Left renal pelvis (tissue), 4 donors: ENCODE results near the gene FBXL5. TPM values are rescaled to one million over a fixed set of nuclear protein-coding genes. Genes with fewer than 3 reads are reported as not detected.

Experiments used
- DNase-seq, 4 donors: peaks; one replicate each; pipeline ENCODE4 v3.0.0-alpha.2; 2013; ENCODE audit warnings: low read depth in 4 of 4, low spot score in 3 of 4
- polyA plus RNA-seq, 4 donors: library from polyadenylated mRNA; unstranded; fragments of 120-200 nt; gene quantifications; one replicate each; pipeline ENCODE4 v1.2.1, GENCODE V29; 2013; ENCODE audit not compliant: insufficient read length in 4 of 4

The FBXL5 gene, protein sequence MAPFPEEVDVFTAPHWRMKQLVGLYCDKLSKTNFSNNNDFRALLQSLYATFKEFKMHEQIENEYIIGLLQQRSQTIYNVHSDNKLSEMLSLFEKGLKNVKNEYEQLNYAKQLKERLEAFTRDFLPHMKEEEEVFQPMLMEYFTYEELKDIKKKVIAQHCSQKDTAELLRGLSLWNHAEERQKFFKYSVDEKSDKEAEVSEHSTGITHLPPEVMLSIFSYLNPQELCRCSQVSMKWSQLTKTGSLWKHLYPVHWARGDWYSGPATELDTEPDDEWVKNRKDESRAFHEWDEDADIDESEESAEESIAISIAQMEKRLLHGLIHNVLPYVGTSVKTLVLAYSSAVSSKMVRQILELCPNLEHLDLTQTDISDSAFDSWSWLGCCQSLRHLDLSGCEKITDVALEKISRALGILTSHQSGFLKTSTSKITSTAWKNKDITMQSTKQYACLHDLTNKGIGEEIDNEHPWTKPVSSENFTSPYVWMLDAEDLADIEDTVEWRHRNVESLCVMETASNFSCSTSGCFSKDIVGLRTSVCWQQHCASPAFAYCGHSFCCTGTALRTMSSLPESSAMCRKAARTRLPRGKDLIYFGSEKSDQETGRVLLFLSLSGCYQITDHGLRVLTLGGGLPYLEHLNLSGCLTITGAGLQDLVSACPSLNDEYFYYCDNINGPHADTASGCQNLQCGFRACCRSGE
- 100 to 1,000 TPM in 3 of 4 donors, 10 to 100 TPM in 1; 95.9 to 145 (median 128) TPM for polyA plus RNA-seq

DNA sequence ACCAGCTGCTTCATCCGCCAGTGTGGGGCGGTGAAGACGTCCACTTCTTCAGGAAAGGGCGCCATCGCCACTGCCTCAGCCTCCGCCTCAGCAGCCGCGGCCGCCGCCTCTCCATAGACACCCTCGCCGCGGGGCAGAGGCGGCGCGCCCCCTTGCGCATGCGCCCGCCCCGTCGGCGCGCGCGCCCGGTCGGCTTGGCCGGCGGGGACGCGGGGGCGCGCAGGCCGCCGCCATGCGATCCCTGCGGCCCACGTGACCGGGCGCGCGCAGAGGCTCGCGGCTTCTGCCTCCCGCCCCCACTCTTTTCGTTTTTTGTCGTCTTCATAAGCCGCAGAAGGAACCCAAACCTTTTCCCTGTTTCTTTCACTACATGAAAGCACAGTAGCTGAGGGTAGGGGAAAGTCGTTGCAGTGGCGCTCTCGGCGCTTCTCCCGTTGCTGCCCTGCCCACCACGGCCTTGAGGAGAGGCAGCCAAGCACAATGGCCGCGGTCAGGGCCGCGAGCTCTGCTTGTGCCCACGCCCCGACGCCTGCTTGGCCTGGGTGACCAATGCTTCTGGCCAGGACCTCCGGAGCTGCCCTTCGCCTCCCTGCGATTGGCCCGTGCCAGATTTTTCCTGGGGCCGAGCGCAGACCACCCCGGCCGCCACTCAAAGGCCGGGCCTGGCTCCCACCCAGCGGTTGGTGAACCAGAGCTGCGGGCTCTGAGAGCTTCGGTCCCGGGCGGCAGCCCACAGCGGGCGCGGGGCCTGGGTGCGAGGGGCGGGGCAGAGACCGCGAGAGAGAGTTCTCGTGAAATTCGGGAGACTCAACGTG is at the start of gene FBXL5:
Gene FBXL5 (minus strand): TSS at position 135 of the 815 bp plus-strand sequence. CDS start 70 bp downstream, at position 65.
- peak; percentile 76 to 82 (median 82) for DNase-seq

DNA sequence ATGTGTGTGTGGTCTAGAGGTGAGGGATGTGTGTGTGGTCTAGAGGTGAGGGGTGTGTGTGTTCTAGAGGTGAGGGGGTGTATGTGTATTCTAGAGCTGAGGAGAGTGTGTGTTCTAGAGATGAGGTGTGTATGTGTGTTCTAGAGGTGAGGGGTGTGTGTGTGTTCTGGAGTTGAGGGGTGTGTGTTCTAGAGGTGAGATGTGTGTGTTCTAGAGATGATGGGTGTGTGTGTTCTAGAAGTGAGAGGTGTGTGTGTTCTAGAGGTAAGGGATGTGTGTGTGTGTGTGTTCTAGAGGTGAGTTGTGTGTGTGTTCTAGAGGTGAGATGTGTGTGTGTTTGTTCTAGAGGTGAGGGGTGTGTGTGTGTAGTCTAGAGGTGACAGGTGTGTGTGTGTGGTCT is 49.0 kb upstream of the FBXL5 start:
- no peak for DNase-seq

DNA sequence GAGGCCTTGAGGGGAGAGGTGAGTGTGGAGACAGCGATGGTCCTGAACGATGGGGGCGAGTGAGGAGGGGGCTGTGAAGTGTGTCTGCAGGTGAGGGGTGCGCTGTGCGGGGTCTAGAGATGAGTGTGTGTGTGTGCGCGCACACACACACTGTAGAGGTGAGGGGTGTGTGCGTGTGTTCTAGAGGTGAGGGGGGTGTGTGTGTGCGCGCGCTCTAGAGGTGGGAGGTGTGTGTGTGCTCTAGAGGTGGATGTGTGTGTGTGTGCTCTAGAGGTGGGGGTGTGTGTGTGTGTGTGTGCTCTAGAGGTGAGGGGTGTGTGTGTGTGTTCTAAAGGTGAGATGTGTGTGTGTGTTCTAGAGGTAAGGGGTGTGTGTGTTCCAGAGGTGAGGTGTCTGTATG is 48.3 kb upstream of the FBXL5 start:
- DNase-seq = no peak

DNA sequence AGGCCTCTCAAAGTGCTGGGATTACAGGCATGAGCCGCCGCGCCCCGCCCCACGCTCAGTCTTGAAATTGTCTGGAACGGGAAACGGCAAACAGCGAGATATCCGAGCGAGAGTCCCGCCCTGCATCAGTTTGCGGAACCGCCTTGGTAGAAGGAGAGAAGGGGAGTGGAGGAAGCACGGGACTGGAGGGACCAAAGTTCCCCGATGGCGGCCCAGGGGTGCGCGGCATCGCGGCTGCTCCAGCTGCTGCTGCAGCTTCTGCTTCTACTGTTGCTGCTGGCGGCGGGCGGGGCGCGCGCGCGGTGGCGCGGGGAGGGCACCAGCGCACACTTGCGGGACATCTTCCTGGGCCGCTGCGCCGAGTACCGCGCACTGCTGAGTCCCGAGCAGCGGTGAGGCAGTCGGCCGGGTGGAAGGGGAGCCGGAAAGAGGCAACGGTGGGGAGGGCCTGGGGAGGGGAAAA is 47.8 kb upstream of the FBXL5 start, which contains the start of gene BST1:
Gene BST1 (plus strand): TSS at position 125 of the 463 bp plus-strand sequence. CDS start 80 bp downstream, at position 205.
- DNase-seq = no peak

DNA sequence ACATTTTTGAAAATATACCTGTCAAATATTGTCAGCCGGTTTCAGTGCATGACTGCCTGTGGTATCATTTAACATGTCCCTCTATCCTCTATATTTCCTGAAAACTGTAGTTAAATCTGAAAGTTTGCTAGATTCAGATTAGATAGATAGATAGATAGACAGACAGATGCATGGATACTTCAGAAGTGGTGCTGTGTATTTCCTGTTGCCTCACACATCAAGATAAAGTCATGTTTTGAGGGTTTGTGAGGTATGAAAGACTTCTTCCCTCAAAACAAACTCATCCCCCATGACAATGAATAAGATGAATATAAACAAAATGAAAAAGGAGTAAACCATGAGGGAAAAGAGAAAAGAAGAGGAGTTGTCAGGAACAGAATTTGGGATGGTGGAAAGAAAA is 41.7 kb upstream of the FBXL5 start:
- DNase-seq = no peak

DNA sequence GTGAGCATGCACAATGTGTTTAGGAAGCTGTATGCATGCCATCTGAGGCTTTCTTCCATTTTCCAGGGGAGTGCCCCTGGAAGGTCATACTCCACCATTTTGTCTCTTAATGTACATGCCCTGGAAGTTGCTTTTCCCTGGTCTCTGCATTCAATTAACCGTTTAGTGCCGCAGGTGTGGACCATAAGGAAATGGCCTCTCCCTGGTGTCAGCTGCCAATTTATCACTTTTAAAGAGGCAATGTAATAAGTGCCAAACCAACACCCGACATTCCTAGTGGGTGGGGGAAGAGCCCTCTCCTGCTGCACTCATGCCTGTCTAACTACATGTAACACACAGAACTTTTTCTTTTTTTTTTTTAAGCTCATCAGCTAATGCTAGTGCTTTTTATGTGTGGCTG is 40.6 kb upstream of the FBXL5 start:
- DNase-seq = no peak

DNA sequence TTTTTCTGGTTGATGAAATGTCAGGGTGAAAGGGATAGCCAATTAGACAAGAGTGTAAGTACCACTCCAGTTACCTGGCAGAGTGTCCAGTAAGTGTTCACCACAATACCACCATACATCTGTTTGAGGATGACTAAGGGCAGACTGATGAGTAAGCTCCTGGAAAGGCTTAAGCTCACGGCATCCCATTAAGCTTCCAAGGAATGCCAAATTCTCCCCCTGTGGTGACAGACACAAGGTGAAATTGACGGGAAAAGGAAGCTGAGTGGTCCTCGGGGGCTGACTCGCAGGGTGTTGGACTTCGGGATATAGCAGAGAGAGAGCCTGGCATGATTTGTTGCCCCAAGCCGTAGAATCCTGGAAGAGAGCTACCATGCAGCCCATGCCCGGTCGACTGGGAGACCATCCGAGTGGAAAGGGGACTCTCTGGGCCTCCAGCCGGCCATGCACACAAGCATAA is 40.1 kb upstream of the FBXL5 start:
- DNase-seq = no peak

DNA sequence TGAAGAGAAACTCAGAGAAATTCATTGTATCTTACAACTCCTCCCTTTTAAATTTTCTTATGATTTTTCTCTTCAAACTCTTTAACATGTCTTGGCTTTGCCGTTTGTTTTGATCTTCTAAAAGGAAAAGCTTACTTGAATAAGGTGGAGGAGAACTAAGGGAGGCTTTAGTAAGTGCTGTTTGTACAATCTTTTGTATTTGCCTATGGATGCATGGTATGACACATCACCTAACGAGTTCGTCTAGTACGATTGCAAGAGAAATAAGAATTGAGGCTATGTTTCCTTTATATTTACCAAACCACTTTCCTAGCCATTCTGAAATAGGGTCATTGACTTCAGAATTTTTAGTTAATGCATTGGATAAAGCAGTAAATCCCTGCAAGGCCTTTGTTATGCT is 39.3 kb upstream of the FBXL5 start:
- no peak for DNase-seq

DNA sequence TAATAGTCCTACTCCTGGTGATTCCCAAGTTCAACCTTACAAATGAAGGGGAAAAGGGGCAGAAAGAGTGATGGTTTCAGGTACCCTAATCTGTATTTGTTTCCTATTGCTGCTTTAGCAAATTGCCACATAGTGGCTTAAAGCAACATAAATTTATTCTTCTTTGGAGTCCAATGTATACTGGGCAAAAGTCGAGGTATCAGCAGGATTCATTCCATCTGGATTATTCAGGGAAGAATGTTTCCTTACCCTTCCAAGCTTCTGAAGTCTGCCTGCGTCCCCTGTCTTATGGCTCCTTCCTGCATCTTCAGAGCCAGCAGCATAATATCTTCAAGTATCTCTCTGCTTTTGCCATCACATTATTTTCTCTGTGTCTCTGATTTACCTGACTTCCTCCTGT is 37.4 kb upstream of the FBXL5 start:
- no peak for DNase-seq

DNA sequence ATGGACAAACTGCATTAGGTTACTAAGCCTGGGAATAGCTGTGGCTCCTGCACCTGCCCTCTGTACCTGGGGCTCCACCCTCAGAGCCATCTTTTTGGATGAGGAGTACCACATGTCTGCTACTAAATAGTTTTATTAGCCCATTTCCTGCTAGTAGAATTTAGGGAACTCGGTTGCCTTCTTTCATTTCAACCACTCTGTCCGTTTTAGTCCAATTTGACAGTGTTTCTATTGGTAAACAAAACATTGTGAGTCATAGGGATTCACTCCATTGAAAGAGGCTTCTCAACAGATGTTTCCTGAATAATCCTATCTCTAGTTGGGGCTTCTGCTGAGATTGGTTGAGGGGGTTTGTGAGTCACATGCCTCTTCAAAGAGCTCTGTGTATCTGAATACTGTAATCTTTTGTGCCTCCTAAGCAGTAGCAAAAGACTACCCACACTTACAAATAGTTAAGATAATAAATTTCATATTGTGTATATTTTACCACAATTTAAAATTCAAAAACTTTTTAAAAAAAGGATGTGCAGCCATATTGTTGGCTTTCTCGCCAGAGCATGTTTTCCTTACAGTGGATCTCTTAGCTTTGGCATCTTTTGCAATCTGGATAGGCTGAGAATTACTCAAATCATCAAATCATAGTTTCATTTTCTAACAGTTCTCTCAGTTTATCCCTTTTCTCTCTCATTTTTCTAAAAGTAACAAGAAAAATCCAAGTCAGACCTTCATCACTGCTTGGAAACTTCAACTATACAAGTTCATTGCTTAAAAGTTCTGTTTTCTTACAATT is 36.4 kb upstream of the FBXL5 start:
- DNase-seq = no peak

DNA sequence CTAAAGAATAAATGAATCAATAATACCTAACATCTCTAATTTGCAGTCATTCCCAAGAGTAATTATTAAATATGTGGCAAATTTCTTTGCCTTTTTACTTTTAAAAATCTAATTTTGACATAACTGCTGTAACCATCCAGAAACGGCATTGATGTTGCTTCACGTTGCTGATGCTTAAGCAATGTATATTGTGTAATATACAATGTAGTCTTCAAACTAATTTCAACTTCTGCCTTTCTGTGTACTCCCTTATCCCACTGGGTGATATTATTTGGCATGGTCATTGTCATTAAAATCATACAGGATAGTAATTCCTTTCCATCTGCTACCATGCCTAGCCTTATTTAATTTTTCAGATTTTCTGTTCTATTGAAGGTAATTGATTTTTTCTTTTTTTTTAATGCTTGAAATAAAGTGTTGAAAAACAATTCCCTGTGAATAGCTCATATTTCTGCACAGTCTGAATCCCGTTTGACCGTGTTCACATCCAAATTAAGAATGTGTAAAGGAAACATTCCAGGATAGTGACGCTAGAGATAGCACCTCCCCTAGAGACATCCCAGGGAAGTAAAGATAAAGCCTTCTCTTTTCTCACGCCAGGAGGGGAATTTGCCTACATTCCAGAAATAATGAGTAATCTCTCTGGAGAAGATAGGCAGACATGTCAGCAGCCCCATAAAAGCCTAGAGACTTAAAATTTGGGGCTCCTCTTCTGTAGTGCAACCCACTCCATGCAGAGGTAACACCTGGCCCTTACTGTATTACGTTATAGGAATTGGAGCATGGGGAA is 35.1 kb upstream of the FBXL5 start:
- DNase-seq = no peak

DNA sequence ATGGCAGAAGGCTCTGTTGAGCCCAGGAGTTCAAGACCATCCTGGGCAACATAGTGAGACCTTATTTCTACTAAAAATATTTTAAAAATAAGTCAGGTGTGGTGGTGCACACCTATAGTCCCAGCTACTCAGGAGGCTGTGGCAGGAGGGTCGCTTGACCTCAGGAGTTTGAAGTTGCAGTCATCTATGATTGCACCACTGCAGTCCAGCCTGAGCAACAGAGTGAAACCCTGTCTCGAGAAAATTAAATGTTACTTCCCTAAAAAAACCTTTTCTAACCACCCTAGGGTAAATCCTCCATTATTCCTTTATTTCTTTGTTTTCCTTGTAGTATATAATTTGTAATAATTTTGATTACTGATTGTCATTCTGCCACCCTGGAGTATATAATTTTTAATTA is 34.4 kb upstream of the FBXL5 start:
- DNase-seq = no peak

DNA sequence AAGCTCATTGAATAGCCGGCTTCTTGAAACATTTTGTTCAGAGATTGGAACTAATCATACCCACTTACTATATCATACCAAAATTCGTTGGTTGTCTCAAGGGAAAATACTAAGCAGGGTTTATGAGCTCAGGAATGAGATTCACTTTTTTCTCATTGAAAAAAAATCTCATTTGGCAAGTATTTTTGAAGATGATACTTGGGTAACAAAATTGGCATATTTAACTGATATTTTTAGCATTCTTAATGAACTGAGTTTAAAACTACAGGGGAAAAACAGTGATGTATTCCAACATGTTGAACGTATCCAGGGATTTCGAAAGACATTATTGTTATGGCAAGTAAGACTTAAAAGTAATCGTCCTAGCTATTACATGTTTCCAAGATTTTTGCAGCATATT is 32.9 kb upstream of the FBXL5 start:
- DNase-seq = no peak

DNA sequence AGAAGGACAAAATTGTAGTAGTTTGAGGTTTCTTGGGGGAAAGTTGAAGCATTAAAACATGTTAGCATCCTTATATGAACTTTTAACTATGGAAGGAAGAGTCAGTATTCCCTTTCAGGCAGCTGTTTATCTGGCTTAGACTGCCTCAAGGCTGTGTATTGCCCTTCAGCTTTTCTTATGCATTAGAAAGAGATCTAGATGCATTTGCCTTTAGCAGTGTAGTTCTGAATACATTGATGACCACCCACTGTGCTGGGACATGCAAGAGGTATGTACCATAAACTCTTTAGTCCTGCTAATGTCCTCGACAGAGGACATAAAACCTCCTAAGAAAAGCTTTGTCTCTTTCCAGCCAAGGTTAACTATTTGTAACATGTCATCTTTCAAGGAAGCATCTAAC is 29.3 kb upstream of the FBXL5 start:
- no peak for DNase-seq

DNA sequence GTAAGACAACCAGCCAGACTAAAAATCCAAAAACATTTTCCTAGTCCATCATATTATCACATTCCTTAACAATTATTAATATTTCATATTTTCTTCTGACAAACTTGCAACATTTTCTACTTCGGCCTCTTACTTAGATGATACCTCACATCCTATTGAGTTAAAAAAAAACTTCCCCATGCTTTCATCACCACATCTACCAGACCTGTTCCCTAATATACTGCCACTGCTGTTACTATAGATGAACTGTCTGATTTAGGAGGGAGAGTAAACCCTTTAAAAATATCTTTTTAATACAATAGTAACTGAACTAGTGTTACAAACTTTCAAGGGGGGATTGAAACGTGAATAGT is 28.0 kb upstream of the FBXL5 start:
- DNase-seq = no peak

DNA sequence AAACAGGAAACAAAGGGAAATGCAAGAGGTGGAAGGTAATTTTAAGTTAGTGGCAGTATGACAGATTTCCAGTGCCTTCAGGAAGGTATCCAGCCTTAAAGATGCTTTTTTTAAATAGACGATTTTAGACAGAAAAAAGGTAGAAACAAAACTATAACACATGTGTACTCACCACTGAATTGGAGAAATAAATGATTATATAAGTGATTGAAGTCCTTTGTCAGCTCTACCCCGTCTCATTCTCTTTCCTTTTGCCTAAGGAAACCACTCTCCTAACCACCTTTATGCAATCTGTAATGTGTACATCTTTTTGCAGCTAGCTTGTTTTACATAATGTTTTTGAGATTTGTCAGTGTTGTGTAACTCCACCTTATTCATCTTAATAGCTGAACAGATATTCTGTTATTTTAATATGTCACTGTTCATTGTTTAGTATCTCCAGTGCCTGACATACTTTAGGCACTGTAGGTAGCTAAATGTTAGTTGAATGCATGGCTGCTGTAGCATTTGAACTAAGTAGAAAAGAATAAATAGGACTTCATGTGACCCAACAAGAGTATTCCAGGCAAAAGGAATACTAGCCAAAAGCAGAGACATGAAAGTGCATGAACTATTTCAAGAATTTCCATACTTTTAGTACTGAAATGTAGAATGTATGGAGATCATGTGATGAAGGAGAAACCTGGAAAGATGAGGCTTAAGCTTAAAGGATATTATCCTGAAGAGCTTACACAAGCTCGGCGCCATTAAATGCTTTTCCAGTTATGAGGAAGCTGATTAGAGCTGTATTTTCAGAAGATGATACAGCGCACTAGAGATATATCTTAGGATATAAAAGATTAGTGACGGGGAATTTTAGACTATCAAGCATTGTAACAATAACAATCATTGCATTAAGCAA is 27.3 kb upstream of the FBXL5 start:
- DNase-seq = no peak

DNA sequence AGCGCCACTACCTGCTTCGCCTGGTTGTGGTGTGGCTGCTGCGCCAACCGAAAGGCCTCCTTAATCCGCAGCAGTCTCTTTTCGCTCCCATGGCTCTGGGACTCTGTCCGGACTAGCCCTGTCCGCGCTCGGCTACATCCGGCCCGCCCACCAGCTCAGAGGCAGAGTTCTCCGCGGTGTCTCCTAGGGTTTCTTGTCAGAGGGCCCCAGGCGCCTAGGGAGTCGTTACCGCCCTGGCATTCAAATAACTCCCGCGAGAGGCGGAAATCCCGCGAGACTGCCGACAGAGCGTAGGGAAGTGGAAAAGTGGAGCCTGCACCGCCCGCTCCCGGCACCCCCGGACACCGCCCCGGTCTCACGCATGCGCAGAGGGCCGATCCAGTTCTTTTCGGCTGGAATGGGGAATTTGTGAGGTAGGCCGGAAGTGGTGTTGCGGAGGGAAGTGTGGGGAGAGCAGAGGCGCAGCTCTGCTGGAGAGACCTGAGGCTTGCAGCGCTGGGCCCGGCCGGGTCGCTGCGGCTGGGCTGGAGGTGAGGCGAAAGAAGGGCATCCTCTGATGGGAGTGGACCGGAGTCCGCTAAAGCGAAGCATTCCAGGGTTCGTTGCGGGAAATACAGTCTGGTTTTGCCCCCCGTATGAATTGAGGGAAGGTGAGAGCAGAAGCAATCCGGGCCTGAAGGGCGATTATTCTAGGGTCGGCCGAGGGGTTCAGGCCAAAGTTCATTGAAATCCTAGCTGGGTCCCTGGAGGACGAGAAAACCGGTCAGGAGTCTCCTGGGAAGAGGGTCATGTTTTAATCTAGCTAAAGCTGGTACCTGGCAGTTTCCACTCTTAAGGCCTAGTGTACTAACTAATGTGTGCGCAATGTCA is 26.4 kb upstream of the FBXL5 start, which contains the start of gene FAM200B:
Gene FAM200B (plus strand): TSS at position 456 of the 870 bp plus-strand sequence. CDS start 5,151 bp downstream, outside the sequence.
- DNase-seq = peak; percentile 96 to 98 (median 98)
